Liver (tissue), 3 donors: ENCODE measurements around the gene MIEN1.

Source experiments
- CTCF ChIP-seq: fragments of 150-350 bp; IDR thresholded peaks from 2 replicates; pipeline ENCODE4 v1.5.1; 2017; ENCODE audit warnings: improper control_type of control experiment, low read depth, low read length; ENCODE audit not compliant: missing input control
- TAF1 ChIP-seq: conservative IDR thresholded peaks from 2 replicates; pipeline ENCODE4 v1.6.1; 2016; ENCODE audit warnings: antibody characterized with exemption, mild to moderate bottlenecking
- donor health status: healthy.
- donor health status: healthy.

- TF ChIP-seq TAF1 (peak; percentile 54), CTCF (no peak)
These were observed 42.5 kb downstream of the MIEN1 start, which contains the start of gene PGAP3 for GRCh38 chr17:39687546-39688474.
